WTC11 (cell line): Measurements from ENCODE around the gene IKZF2. TPM values are rescaled to one million over a fixed set of nuclear protein-coding genes. Genes with fewer than 3 reads are reported as not detected.

Experiments used
- ATAC-seq: fragments of 200-7000 bp; cut with Tn5 transposase; 2 replicates; pipeline ENCODE4 v1.10.0; 2021; ENCODE audit warnings: mild to moderate bottlenecking, moderate library complexity
- CTCF ChIA-PET: fragments of 300-600 bp; sonication (Branson Sonifier 250); formaldehyde crosslinking; loops from one replicate; lab custom pipeline; 2021; ENCODE audit warnings: antibody characterized with exemption; lab: Charles Lee
- POLR2A ChIA-PET: fragments of 350-600 bp; sonication (Branson Sonifier 250); formaldehyde crosslinking; loops from one replicate; lab custom pipeline; 2021; ENCODE audit warnings: antibody characterized with exemption; lab: Charles Lee
- DNase-seq: peaks from one replicate; pipeline ENCODE4 v3.0.0; 2021; ENCODE audit warnings: low spot score
- H3K27ac Mint-ChIP-seq: 2 replicates; pipeline ENCODE4 v1.8.0; 2021; ENCODE audit warnings: mixed read lengths
- H3K27me3 Mint-ChIP-seq: 2 replicates; pipeline ENCODE4 v1.8.0; 2021; ENCODE audit warnings: low read depth, mild to moderate bottlenecking, moderate library complexity, mixed read lengths
- H3K36me3 Mint-ChIP-seq: 2 replicates; pipeline ENCODE4 v1.8.0; 2021; ENCODE audit warnings: mixed read lengths
- H3K4me1 Mint-ChIP-seq: 2 replicates; pipeline ENCODE4 v1.8.0; 2022; ENCODE audit warnings: mixed read lengths
- H3K4me3 Mint-ChIP-seq: 2 replicates; pipeline ENCODE4 v1.8.0; 2021; ENCODE audit warnings: mild to moderate bottlenecking, moderate library complexity, mixed read lengths
- H3K9me3 Mint-ChIP-seq: 2 replicates; pipeline ENCODE4 v1.8.0; 2021; ENCODE audit warnings: mixed read lengths
- CDX4 ChIP-seq: fragments of 250-450 bp; sonication (Bioruptor Pico); IDR thresholded peaks from 2 replicates; pipeline ENCODE4 v1.9.0; 2021; ENCODE audit warnings: moderate library complexity, mild to moderate bottlenecking, inconsistent platforms, borderline replicate concordance
- CREB1 ChIP-seq: sonication (generic); formaldehyde crosslinking; IDR thresholded peaks from 2 replicates; pipeline ENCODE4 v1.8.0; 2023; ENCODE audit warnings: mild to moderate bottlenecking, missing genetic modification reagents
- GRHL2 ChIP-seq: fragments of 250-450 bp; sonication (Bioruptor Pico); IDR thresholded peaks from 2 replicates; pipeline ENCODE4 v1.8.0; 2022; ENCODE audit warnings: mild to moderate bottlenecking, moderate library complexity; ENCODE audit not compliant: insufficient replicate concordance, severe bottlenecking
- GTF2I ChIP-seq: fragments of 250-450 bp; sonication (Bioruptor Pico); conservative IDR thresholded peaks from 2 replicates; pipeline ENCODE4 v1.4.0; 2021; ENCODE audit warnings: mild to moderate bottlenecking
- MAX ChIP-seq: sonication (generic); formaldehyde crosslinking; IDR thresholded peaks from 2 replicates; pipeline ENCODE4 v1.8.0; 2022; ENCODE audit warnings: mild to moderate bottlenecking, missing genetic modification reagents
- NFYB ChIP-seq: sonication (generic); formaldehyde crosslinking; conservative IDR thresholded peaks from 2 replicates; pipeline ENCODE4 v1.8.0; 2022; ENCODE audit warnings: low read depth, missing genetic modification reagents
- OVOL2 ChIP-seq: fragments of 250-450 bp; sonication (Bioruptor Pico); IDR thresholded peaks from 2 replicates; pipeline ENCODE4 v1.9.0; 2021; ENCODE audit warnings: mild to moderate bottlenecking, borderline replicate concordance
- PRRX2 ChIP-seq: fragments of 250-450 bp; sonication (Bioruptor Pico); IDR thresholded peaks from 2 replicates; pipeline ENCODE4 v1.8.0; 2021; ENCODE audit warnings: mild to moderate bottlenecking
- STAT6 ChIP-seq: sonication (generic); formaldehyde crosslinking; conservative IDR thresholded peaks from 2 replicates; pipeline ENCODE4 v1.8.1; 2023; ENCODE audit warnings: mild to moderate bottlenecking, low read depth, missing genetic modification reagents, moderate library complexity
- USF1 ChIP-seq: sonication (generic); formaldehyde crosslinking; IDR thresholded peaks from 2 replicates; pipeline ENCODE4 v1.8.0; 2022; ENCODE audit warnings: mild to moderate bottlenecking, missing genetic modification reagents
- ZBTB21 ChIP-seq: sonication (generic); formaldehyde crosslinking; IDR thresholded peaks from 2 replicates; pipeline ENCODE4 v1.8.1; 2023; ENCODE audit warnings: mild to moderate bottlenecking, missing genetic modification reagents, borderline replicate concordance
- ZBTB43 ChIP-seq: sonication (generic); formaldehyde crosslinking; IDR thresholded peaks from 2 replicates; pipeline ENCODE4 v1.8.1; 2023; ENCODE audit warnings: mild to moderate bottlenecking, missing genetic modification reagents
- ZNF138 ChIP-seq: sonication (generic); formaldehyde crosslinking; conservative IDR thresholded peaks from 2 replicates; pipeline ENCODE4 v1.8.1; 2022; ENCODE audit warnings: mild to moderate bottlenecking, moderate library complexity, missing genetic modification reagents
- ZNF232 ChIP-seq: sonication (generic); formaldehyde crosslinking; IDR thresholded peaks from 2 replicates; pipeline ENCODE4 v1.8.0; 2022; ENCODE audit warnings: mild to moderate bottlenecking, missing genetic modification reagents
- ZNF396 ChIP-seq: fragments of 250-450 bp; sonication (Bioruptor Pico); IDR thresholded peaks from 2 replicates; pipeline ENCODE4 v1.8.0; 2021; ENCODE audit warnings: mild to moderate bottlenecking, moderate library complexity, borderline replicate concordance
- ZNF532 ChIP-seq: fragments of 250-450 bp; sonication (Bioruptor Pico); IDR thresholded peaks from 2 replicates; pipeline ENCODE4 v1.9.0; 2021; ENCODE audit warnings: mild to moderate bottlenecking, borderline replicate concordance
- total RNA-seq: library from RNA; stranded (reverse); gene quantifications from 3 replicates; pipeline ENCODE4 v1.2.3, GENCODE V29; 2021

Gene IKZF2
- total RNA-seq, 1 experiment from 2014 or later, result 4.2 TPM

GRCh38 chr2:213105212-213105611, 46.2 kb downstream of the IKZF2 start (continued):
- TF ChIP-seq STAT6 (CRISPR knock-in tag) (no peak), NFYB (CRISPR knock-in tag) (no peak), CDX4 (CRISPR knock-in tag) (no peak), GTF2I (CRISPR knock-in tag) (no peak), ZBTB21 (CRISPR knock-in tag) (no peak), ZNF232 (no peak)
- TF ChIP-seq, all 79 proteins: peak for 0

GRCh38 chr2:213104903-213105202, 46.6 kb downstream of the IKZF2 start:
- peak; percentile 38 for ATAC-seq
- CTCF ChIA-PET, result interaction anchor here (0.8 to 1.0 kb wide), 2 partner anchors 49 to 165 kb away, joined by 3 to 5 read pairs; no protein-coding TSS in a partner anchor
- H3K27ac Mint-ChIP-seq, result peak overlapping the region; percentile 11

GRCh38 chr2:213104092-213104902, 47.1 kb downstream of the IKZF2 start:
- ChIA-PET POLR2A (interaction anchor here (1.1 kb wide), 1 partner anchor 10 kb away, joined by 4 read pairs; no protein-coding TSS in a partner anchor), CTCF (interaction anchor here (1.0 kb wide), 1 partner anchor 49 kb away, joined by 3 read pairs; no protein-coding TSS in a partner anchor)
- no peak for DNase-seq
- H3K9me3 Mint-ChIP-seq, result no peaks in the 10 kb centered on the region
- no peaks in the 10 kb centered on the region for H3K36me3 Mint-ChIP-seq
- H3K27ac Mint-ChIP-seq, result no peak overlapping the region
- H3K27me3 Mint-ChIP-seq, result no peaks in the 10 kb centered on the region
- H3K4me1 Mint-ChIP-seq, result peaks cover 21% of the 10 kb centered on the region
- peak; percentile 47; the same call in 1 of the 2 replicates for ATAC-seq
- no peak overlapping the region for H3K4me3 Mint-ChIP-seq
- TF ChIP-seq USF1 (CRISPR knock-in tag), result no peak
- no peak for TF ChIP-seq ZBTB43 (CRISPR knock-in tag)
- TF ChIP-seq GTF2I (CRISPR knock-in tag), result no peak
- no peak for TF ChIP-seq ZNF532 (CRISPR knock-in tag)
- TF ChIP-seq MAX, result no peak
- no peak for TF ChIP-seq ZNF396 (CRISPR knock-in tag)
- TF ChIP-seq CREB1, result no peak
- no peak for TF ChIP-seq OVOL2 (CRISPR knock-in tag)

More at GRCh38 chr2:213104903-213105202, 46.6 kb downstream of the IKZF2 start:
- Mint-ChIP-seq H3K4me3 (no peak overlapping the region), H3K4me1 (peaks cover 18% of the 10 kb centered on the region), H3K9me3 (no peaks in the 10 kb centered on the region), H3K36me3 (no peaks in the 10 kb centered on the region), H3K27me3 (no peaks in the 10 kb centered on the region)
- DNase-seq, result no peak
- POLR2A ChIA-PET, result interaction anchor here (1.1 kb wide), 1 partner anchor 10 kb away, joined by 4 read pairs; no protein-coding TSS in a partner anchor
- TF ChIP-seq GRHL2 (CRISPR knock-in tag) (no peak), STAT6 (CRISPR knock-in tag) (no peak), ZNF138 (CRISPR knock-in tag) (no peak), OVOL2 (CRISPR knock-in tag) (no peak), PRRX2 (no peak)
